Measurements from ENCODE around the gene ZNF609. TPM values are rescaled to one million over a fixed set of nuclear protein-coding genes. Genes with fewer than 3 reads are reported as not detected.

Gene ZNF609
- total and polyA plus RNA-seq, 2 of the 13 experiments (the other 11 are each of a cell fraction or from before 2014, with no cell fraction given): 8.9 to 9.9 TPM

DNA sequence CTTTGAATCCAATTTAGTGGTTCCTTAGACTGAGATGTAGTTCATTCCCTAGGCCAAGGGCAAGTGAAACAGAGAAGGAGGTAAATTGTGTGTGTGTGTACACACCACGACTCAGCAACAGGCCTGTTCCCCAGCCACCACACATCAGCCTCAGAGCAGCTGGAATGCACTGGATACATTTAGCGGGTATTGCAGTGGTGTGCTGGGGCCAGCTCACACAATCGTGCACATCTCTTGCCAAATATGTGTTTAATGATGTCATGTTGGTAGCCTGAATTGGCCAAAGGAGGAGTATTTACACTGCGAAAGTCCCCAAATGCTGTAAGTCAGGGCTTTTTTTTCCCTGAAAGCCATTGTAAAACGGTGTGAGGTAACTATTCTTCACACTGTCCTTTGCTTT lies 232.8 kb downstream of the ZNF609 start (continued):
- TF ChIP-seq GPN1 (CRISPR knock-in tag; IDR thresholded peaks at IDR 0.05; ENCODE audit: borderline replicate concordance) (no peak), RARA (CRISPR knock-in tag; IDR thresholded peaks at IDR 0.05) (peak; percentile 11; the same call in 1 of the 2 replicates), ZNF260 (CRISPR knock-in tag; IDR thresholded peaks at IDR 0.05; ENCODE audit: borderline replicate concordance, low read depth) (no peak), SIN3A (IDR thresholded peaks at IDR 0.05; ENCODE audit: borderline replicate concordance, low read depth, low read length) (no peak), CHD2 (IDR thresholded peaks at IDR 0.05; ENCODE audit: low read depth, low read length) (no peak), ZNF124 (CRISPR knock-in tag; IDR thresholded peaks at IDR 0.05) (no peak), ZMYM4 (CRISPR knock-in tag; IDR thresholded peaks at IDR 0.05) (no peak), ZNF431 (CRISPR knock-in tag; IDR thresholded peaks at IDR 0.05; ENCODE audit: borderline replicate concordance, low read depth) (no peak), PHF5A (CRISPR knock-in tag; IDR thresholded peaks at IDR 0.05; ENCODE audit: low read depth, unreplicated experiment) (no peak), KDM3A (CRISPR knock-in tag; IDR thresholded peaks at IDR 0.05; ENCODE audit: low read depth) (no peak), U2AF2 (IDR thresholded peaks at IDR 0.05; ENCODE audit: low read depth, low read length) (no peak), JUND (CRISPR knock-in tag; IDR thresholded peaks at IDR 0.05) (peak; percentile 53; the same call in 1 of the 2 replicates), KDM4B (CRISPR knock-in tag; IDR thresholded peaks at IDR 0.05) (no peak), RAD51 (IDR thresholded peaks at IDR 0.05; ENCODE audit: borderline replicate concordance) (no peak), ZFP41 (CRISPR knock-in tag; IDR thresholded peaks at IDR 0.05; ENCODE audit: borderline replicate concordance) (no peak), ZSCAN22 (CRISPR knock-in tag; IDR thresholded peaks at IDR 0.05) (no peak), MAFF (IDR thresholded peaks at IDR 0.05; ENCODE audit: low read depth, low read length) (no peak)
- TF ChIP-seq, protein P1, sequence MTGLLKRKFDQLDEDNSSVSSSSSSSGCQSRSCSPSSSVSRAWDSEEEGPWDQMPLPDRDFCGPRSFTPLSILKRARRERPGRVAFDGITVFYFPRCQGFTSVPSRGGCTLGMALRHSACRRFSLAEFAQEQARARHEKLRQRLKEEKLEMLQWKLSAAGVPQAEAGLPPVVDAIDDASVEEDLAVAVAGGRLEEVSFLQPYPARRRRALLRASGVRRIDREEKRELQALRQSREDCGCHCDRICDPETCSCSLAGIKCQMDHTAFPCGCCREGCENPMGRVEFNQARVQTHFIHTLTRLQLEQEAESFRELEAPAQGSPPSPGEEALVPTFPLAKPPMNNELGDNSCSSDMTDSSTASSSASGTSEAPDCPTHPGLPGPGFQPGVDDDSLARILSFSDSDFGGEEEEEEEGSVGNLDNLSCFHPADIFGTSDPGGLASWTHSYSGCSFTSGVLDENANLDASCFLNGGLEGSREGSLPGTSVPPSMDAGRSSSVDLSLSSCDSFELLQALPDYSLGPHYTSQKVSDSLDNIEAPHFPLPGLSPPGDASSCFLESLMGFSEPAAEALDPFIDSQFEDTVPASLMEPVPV (CRISPR knock-in tag; IDR thresholded peaks at IDR 0.05): no peak
- TF ChIP-seq, protein P2, sequence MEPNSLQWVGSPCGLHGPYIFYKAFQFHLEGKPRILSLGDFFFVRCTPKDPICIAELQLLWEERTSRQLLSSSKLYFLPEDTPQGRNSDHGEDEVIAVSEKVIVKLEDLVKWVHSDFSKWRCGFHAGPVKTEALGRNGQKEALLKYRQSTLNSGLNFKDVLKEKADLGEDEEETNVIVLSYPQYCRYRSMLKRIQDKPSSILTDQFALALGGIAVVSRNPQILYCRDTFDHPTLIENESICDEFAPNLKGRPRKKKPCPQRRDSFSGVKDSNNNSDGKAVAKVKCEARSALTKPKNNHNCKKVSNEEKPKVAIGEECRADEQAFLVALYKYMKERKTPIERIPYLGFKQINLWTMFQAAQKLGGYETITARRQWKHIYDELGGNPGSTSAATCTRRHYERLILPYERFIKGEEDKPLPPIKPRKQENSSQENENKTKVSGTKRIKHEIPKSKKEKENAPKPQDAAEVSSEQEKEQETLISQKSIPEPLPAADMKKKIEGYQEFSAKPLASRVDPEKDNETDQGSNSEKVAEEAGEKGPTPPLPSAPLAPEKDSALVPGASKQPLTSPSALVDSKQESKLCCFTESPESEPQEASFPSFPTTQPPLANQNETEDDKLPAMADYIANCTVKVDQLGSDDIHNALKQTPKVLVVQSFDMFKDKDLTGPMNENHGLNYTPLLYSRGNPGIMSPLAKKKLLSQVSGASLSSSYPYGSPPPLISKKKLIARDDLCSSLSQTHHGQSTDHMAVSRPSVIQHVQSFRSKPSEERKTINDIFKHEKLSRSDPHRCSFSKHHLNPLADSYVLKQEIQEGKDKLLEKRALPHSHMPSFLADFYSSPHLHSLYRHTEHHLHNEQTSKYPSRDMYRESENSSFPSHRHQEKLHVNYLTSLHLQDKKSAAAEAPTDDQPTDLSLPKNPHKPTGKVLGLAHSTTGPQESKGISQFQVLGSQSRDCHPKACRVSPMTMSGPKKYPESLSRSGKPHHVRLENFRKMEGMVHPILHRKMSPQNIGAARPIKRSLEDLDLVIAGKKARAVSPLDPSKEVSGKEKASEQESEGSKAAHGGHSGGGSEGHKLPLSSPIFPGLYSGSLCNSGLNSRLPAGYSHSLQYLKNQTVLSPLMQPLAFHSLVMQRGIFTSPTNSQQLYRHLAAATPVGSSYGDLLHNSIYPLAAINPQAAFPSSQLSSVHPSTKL (CRISPR knock-in tag; IDR thresholded peaks at IDR 0.05): 0 out of 2 replicates have a peak, but pooled peaks have one; percentile 10
- TF ChIP-seq, protein P3, sequence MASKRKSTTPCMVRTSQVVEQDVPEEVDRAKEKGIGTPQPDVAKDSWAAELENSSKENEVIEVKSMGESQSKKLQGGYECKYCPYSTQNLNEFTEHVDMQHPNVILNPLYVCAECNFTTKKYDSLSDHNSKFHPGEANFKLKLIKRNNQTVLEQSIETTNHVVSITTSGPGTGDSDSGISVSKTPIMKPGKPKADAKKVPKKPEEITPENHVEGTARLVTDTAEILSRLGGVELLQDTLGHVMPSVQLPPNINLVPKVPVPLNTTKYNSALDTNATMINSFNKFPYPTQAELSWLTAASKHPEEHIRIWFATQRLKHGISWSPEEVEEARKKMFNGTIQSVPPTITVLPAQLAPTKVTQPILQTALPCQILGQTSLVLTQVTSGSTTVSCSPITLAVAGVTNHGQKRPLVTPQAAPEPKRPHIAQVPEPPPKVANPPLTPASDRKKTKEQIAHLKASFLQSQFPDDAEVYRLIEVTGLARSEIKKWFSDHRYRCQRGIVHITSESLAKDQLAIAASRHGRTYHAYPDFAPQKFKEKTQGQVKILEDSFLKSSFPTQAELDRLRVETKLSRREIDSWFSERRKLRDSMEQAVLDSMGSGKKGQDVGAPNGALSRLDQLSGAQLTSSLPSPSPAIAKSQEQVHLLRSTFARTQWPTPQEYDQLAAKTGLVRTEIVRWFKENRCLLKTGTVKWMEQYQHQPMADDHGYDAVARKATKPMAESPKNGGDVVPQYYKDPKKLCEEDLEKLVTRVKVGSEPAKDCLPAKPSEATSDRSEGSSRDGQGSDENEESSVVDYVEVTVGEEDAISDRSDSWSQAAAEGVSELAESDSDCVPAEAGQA (IDR thresholded peaks at IDR 0.05; ENCODE audit: low read depth): no peak
- TF ChIP-seq, protein P3 (CRISPR knock-in tag; IDR thresholded peaks at IDR 0.05; ENCODE audit: borderline replicate concordance): no peak
